ENCODE measurements around the gene CHRM4.

Gene CHRM4

GRCh38 chr11:46407635-46408034, 16.1 kb upstream of the CHRM4 start:
- Histone ChIP-seq H3K27ac (no peak overlapping the region), H3K4me1 (peaks cover 12% of the 10 kb centered on the region), H3K36me3 (ENCODE audit: control insufficient read depth, insufficient read depth, low read length) (no peaks in the 10 kb centered on the region), H3K9me3 (ENCODE audit: control insufficient read depth, low read length) (no peaks in the 10 kb centered on the region), H3K4me3 (ENCODE audit: low read depth, low read length) (no peak overlapping the region), H3K27me3 (ENCODE audit: control insufficient read depth, insufficient read depth, low read length) (no peaks in the 10 kb centered on the region), H3K79me2 (no peaks in the 10 kb centered on the region), H2AFZ (no peak overlapping the region), H3K9ac (no peak overlapping the region), H3K4me2 (ENCODE audit: low read length) (no peak overlapping the region)
- no peak for TF ChIP-seq CTCF (IDR thresholded peaks at IDR 0.05)

GRCh38 chr11:46404476-46405017, 13.0 kb upstream of the CHRM4 start:
- Histone ChIP-seq H3K4me1 (peaks cover 5% of the 10 kb centered on the region), H3K9ac (no peak overlapping the region), H3K4me3 (ENCODE audit: low read depth, low read length) (no peak overlapping the region), H3K79me2 (no peaks in the 10 kb centered on the region), H3K4me2 (ENCODE audit: low read length) (no peak overlapping the region), H3K36me3 (ENCODE audit: control insufficient read depth, insufficient read depth, low read length) (no peaks in the 10 kb centered on the region), H3K27me3 (ENCODE audit: control insufficient read depth, insufficient read depth, low read length) (no peaks in the 10 kb centered on the region), H3K27ac (no peak overlapping the region), H2AFZ (no peak overlapping the region), H3K9me3 (ENCODE audit: control insufficient read depth, low read length) (no peaks in the 10 kb centered on the region)
- TF ChIP-seq CTCF (IDR thresholded peaks at IDR 0.05), result no peak

- Histone ChIP-seq H3K4me3 (ENCODE audit: low read depth, low read length) (no peak overlapping the region), H3K4me2 (ENCODE audit: low read length) (no peak overlapping the region), H3K9ac (no peak overlapping the region), H3K79me2 (no peaks in the 10 kb centered on the region), H3K4me1 (peaks cover 5% of the 10 kb centered on the region), H3K27me3 (ENCODE audit: control insufficient read depth, insufficient read depth, low read length) (no peaks in the 10 kb centered on the region), H3K27ac (peak overlapping the region; percentile 39), H3K36me3 (ENCODE audit: control insufficient read depth, insufficient read depth, low read length) (no peaks in the 10 kb centered on the region), H2AFZ (no peak overlapping the region), H3K9me3 (ENCODE audit: control insufficient read depth, low read length) (no peaks in the 10 kb centered on the region)
- no peak for TF ChIP-seq CTCF (IDR thresholded peaks at IDR 0.05)
These were observed 11.7 kb upstream of the CHRM4 start for GRCh38 chr11:46402957-46403902.

GRCh38 chr11:46397526-46397925, 6.0 kb upstream of the CHRM4 start:
- Histone ChIP-seq H3K9me3 (ENCODE audit: control insufficient read depth, low read length) (no peaks in the 10 kb centered on the region), H3K27me3 (ENCODE audit: control insufficient read depth, insufficient read depth, low read length) (no peaks in the 10 kb centered on the region), H2AFZ (no peak overlapping the region), H3K27ac (no peak overlapping the region), H3K79me2 (no peaks in the 10 kb centered on the region), H3K4me3 (ENCODE audit: low read depth, low read length) (no peak overlapping the region), H3K4me1 (peaks cover 7% of the 10 kb centered on the region), H3K9ac (no peak overlapping the region), H3K36me3 (ENCODE audit: control insufficient read depth, insufficient read depth, low read length) (no peaks in the 10 kb centered on the region), H3K4me2 (ENCODE audit: low read length) (no peak overlapping the region)
- no peak for TF ChIP-seq CTCF (IDR thresholded peaks at IDR 0.05)
